Activated CD4-positive, alpha-beta T cell treated with anti-CD3 and anti-CD28 coated beads, Interleukin-2, amount 50 U/mL, for 1 hour (primary cell): ENCODE data around the gene SMARCA2.

Source experiments
- DNase-seq: peaks from one replicate; pipeline ENCODE4 v3.0.0-alpha.2; 2020

SMARCA2 gene

GRCh38 chr9:2151171-2151570, 136.0 kb downstream of the SMARCA2 start:
- DNase-seq = no peak

DNA sequence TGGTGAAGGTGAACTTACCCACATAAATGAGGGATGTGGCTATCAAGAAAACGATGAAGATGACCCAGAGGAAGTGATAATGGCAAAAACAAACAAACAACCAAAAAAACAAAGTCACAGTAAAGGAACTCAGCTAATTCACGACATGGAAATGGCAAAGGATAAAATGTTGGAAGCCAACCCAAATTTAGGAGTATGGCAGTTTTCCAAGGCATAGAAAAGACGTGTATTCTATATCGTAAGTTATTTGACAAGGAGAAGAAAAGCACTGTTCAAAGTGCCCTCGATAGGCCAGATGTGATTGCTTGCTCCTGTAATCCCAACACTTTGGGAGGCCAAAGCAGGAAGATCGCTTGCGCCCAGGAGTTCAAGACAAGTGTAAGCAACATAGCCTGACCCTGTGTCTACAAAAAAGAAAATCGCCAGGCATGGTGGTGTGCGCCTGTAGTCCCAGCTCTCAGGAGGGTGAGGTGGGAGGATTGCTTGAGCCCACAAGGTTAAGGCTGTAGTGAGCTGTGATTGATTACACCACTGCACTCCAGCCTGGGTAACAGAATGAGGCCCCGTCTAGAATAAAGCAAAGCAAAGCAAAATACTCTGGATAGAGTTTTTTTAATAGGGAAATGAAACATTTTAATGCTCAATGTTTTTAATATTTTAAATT, 138.0 kb downstream of the SMARCA2 start:
- no peak for DNase-seq

GRCh38 chr9:2153630-2154217, 138.6 kb downstream of the SMARCA2 start:
- DNase-seq = no peak

GRCh38 chr9:2154731-2155130, 139.6 kb downstream of the SMARCA2 start:
- DNase-seq = no peak

DNA sequence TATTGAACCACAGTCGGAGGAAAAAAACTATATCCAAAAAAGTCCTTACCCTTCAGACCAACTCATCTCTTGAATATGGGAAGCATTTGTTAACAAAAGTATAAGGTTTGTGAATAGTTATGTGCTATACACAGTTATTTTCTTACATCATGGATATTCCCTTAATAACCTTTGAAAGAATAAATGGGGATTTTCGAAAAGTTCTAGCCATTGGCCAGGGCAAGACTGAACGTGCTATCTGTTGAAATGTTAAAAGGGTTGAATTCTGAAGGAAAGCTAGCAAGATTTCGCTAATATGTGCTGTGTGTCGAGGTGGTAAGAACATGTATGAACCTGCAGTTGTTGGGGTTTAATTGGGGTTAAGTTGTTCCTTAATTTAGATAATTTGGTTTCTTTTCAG, 140.8 kb downstream of the SMARCA2 start:
- no peak for DNase-seq

GRCh38 chr9:2157277-2158110, 142.3 kb downstream of the SMARCA2 start:
- peak; percentile 5 for DNase-seq

DNA sequence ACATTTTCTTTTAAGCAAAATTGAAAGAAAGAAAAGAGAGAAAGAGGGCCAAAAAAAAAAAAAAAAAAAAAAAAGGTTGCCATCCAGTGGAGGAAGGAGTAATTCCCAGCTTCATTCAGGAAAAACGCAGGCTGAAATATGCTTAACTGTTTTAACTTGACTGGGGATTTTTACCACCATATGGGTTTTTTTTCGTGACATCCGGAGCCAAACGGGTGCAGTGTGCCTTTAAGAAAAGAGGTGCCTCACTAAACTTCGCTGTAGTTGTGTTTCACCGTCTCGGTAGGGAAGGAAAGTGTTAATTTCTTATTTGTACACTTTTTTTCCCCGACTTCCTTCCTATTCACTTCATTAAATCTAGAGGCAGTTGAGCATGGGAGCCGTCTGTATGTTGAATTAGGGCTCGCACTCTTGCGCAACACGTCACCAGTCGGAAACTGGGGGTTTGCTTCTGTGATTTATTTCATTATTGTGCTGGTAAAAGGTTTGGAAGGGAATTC, 143.0 kb downstream of the SMARCA2 start:
- DNase-seq = peak; percentile 40

DNA sequence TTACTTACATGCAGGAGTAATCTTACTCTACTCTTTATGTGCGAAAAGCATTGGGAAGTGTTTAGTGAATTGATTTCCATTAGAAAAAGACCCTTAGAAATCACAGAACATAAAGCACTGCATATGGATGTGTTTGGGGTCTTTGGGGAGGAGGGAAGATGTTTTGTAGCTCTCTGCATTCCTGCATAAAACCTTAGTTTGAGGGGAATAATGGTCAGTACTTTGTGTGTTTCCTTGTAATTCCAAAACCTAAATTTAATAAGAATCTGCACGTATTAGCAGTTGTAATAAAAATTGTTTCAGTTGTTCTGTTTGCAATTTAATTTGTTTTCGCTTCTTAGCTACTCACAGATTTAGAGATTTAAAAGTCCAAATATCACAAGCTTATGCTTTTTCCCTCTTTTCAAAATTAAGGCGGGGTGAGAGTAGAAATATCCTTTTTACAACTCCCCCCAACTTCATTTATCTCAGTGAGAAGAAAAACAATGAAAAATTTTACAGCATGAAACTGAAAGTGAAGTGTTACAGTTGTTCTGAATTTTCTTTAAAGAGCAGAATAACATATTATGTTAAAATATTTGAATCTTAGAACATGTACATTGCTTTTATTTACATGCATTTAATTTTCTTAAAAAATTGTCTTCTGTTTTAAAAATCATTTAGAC, 143.8 kb downstream of the SMARCA2 start:
- no peak for DNase-seq

DNA sequence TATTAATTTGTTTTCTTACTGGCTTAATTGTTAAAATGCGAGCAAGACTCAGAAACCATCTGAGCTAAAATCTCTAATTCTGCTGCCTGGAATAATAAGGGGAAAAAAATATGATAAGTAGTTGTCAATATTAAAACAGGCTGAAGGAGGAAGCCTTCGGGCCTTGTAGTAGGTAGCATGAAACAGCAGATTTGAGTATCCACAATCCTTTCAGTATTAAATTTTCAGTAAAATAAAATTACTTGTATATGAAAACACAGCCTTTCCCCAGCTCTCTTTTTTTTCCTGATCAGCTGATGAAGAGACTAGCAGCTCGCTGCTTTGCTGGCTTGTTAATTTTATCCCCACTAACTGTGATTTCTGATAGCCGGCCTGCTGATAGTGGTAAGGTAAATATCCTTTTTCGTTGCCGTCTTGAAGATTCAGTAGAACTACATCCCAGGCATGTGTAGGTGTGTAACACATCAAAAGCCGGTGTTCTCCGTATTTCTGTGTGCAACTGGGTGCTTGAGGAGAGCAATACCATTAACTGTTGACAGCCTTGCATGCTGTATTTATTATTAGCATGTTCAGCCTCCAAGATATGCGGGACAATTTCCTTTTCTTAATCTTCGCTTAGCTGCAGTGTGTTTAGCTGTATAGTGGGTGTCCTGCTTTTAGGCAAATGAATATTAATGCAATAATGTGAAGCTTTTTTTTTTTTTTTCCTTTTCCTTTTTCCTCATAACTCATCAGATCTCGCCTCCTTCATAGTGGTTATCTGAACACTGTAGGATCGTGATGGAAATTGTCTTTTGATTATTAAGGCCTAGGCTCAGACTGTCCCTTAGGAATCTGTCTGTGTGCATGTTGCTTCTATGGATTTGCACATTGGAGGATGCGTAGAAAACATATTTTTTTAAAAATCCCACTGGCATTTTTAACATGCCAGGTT, 144.6 kb downstream of the SMARCA2 start:
- DNase-seq = no peak

- no peak for DNase-seq
Observed at GRCh38 chr9:2161661-2162060, 146.5 kb downstream of the SMARCA2 start.

- no peak for DNase-seq
Observed at GRCh38 chr9:2163231-2163885, 148.2 kb downstream of the SMARCA2 start.

- no peak for DNase-seq
Observed at GRCh38 chr9:2164268-2164667, 149.1 kb downstream of the SMARCA2 start.

DNA sequence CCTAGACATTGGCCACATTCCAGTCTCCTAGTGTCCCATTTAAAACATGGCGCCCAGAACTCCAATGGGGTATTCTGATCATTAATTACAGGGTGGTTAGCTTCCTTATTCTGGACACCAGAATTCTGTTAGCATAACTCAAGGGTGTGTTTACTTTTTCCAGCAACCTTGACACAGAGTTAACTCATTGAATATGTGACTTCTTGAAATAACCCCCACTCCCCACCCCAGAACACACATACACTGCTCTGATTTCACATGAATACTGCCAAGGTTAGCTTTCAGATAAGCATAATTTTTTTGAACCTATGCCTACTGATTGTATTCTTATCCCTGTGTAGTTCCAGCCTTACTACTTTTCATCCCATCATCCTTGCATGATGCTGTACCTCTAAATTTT, 151.1 kb downstream of the SMARCA2 start:
- DNase-seq = no peak

DNA sequence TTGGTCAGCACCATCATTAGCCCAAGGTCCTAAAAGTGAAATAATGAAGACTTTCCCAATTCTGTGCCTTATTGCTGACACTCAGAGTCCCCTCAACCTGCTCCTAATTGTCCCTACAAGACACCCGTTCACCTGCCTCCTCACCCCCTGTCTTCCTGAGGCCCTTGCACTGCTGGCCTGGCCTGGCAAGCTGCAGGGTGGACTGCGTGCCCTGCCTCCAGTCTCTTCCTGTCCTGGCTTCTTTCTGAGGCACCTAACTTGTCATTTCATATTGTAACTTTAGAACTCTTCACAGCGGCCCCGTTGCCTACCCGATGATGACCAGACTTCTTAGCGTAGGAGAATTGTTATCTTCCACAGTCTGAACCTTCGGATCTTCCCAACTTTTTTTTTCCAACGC, 153.9 kb downstream of the SMARCA2 start:
- no peak for DNase-seq

GRCh38 chr9:2170722-2171121, 155.6 kb downstream of the SMARCA2 start:
- DNase-seq = no peak

GRCh38 chr9:2173170-2173569, 158.0 kb downstream of the SMARCA2 start:
- DNase-seq = no peak

DNA sequence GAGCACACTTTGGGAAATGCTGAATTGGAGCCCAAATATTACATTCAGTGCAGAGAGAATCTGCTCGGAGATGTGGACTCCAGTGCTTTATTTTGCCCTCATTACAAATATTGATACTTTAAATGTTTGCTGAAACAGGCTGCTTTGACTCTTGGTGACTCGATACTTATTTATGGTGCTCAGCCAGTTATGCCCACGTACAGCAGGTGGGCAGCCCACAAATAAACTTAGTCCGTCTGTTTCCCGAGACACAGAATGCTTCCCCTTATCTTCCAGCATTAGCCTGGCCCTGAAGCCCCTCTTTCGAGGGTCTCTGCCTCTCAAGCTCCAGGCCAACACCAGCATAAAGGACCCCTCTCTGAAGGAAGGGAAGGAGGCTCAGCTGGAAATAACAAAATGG, 158.7 kb downstream of the SMARCA2 start:
- no peak for DNase-seq

DNA sequence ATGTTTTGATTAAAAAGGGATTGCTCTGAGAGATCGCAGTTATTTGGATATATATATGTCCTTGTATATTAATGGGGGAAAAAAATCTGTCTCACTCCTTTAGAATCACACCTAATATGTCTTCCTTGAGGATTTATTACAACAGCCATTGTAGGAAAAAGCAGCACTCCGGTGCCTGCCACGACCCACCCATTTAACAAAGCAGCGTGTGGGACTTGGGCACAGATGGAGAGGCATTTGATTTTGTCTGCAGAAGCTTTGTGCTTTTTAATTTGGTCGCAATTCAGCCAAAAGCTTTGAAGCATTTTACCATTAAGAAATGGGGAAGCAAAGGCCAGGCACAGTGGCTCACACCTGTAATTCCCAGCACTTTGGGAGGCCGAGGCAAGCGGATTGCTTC, 159.2 kb downstream of the SMARCA2 start:
- no peak for DNase-seq

DNA sequence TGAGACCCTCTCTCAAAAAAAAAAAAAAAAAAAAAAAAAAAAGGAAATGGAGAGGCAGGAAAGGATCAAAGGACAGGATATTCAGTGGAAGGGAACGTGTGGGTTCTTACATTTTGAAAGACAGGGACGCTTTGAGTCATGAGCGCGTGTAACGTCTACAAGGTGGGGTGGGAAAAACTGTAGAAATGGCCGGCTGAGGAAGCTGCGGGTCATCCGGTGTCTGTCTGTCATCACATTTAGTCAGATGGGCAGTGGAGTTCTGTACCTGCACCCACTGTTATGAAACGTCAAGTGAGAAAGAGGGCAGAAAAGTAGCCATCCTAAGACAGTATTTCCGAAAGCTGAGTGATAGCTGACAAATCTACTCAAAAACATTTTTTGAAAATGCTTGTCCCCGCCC, 159.8 kb downstream of the SMARCA2 start:
- DNase-seq = no peak

- no peak for DNase-seq
Observed at GRCh38 chr9:2177121-2177520, 162.0 kb downstream of the SMARCA2 start.

DNA sequence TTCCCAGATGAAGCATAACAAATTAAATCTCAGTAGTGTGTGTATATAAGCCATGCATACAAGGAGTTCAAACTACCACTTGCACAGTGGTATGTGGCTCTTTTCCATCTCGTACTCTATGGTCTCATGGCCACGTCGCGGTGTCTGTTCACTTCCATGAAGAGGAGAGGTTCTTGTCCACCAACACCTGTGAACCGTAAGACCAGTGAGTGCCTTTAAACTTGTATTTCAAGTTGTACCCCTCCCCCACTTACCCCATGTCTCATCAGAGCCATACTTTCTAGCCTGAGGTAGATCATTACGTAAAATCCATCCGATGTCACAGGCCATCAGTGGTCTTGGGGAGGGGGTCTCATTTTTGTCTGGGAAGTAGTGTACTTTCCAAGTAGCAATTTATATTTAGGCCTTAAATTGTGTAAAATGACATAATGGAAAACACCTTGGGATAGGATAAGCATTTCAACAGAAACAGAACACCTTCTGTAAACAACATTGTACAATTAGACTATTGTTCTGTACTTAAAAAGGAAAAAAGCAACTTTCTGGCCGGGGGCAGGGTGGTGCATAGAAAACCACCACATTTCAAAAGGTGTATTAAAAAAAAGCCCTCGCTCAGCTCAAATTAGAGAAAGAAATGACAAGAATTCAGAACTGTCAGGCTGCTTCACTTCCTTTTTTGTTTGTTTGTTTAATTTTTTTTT, 163.0 kb downstream of the SMARCA2 start:
- DNase-seq = no peak
